ENCODE results near the gene NAALADL2. TPM values are rescaled to one million over a fixed set of nuclear protein-coding genes. Genes with fewer than 3 reads are reported as not detected.

The NAALADL2 gene
- total RNA-seq, 1 donor from 2014 or later: 2.8 TPM

DNA sequence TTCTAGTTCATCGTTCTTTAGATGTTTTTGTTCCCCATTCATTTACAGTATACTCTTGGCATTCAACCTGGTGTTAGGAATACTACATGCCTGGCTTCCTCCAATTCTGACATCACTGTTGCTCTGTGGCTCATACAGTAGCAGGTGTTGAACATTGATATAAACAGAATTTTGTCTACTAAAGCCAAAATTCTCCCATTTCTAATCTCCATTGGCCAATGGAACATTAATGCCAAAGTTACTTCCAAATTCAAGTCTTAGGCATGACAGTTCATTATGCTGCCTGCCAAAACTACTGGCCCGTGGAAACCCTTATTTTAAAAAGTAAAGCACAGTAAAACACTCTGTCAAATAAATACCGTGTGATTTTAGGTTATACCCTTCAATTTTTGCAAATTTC is 368.0 kb downstream of the NAALADL2 start:
- H3K4me1 Mint-ChIP-seq: no peaks in the 10 kb centered on the region
- H3K27me3 Mint-ChIP-seq (ENCODE audit: low read depth): no peaks in the 10 kb centered on the region
- H3K36me3 Mint-ChIP-seq (ENCODE audit: low read depth): no peaks in the 10 kb centered on the region
- TF ChIP-seq, protein P1, sequence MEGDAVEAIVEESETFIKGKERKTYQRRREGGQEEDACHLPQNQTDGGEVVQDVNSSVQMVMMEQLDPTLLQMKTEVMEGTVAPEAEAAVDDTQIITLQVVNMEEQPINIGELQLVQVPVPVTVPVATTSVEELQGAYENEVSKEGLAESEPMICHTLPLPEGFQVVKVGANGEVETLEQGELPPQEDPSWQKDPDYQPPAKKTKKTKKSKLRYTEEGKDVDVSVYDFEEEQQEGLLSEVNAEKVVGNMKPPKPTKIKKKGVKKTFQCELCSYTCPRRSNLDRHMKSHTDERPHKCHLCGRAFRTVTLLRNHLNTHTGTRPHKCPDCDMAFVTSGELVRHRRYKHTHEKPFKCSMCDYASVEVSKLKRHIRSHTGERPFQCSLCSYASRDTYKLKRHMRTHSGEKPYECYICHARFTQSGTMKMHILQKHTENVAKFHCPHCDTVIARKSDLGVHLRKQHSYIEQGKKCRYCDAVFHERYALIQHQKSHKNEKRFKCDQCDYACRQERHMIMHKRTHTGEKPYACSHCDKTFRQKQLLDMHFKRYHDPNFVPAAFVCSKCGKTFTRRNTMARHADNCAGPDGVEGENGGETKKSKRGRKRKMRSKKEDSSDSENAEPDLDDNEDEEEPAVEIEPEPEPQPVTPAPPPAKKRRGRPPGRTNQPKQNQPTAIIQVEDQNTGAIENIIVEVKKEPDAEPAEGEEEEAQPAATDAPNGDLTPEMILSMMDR (conservative IDR thresholded peaks at IDR 0.05): no peak
- no peak for DNase-seq (ENCODE audit: low read depth, low spot score)
- no peak overlapping the region for H3K4me3 Mint-ChIP-seq
- peaks cover 5% of the 10 kb centered on the region for H3K9me3 Mint-ChIP-seq
- H3K27ac Mint-ChIP-seq (ENCODE audit: unreplicated experiment): no peak overlapping the region

DNA sequence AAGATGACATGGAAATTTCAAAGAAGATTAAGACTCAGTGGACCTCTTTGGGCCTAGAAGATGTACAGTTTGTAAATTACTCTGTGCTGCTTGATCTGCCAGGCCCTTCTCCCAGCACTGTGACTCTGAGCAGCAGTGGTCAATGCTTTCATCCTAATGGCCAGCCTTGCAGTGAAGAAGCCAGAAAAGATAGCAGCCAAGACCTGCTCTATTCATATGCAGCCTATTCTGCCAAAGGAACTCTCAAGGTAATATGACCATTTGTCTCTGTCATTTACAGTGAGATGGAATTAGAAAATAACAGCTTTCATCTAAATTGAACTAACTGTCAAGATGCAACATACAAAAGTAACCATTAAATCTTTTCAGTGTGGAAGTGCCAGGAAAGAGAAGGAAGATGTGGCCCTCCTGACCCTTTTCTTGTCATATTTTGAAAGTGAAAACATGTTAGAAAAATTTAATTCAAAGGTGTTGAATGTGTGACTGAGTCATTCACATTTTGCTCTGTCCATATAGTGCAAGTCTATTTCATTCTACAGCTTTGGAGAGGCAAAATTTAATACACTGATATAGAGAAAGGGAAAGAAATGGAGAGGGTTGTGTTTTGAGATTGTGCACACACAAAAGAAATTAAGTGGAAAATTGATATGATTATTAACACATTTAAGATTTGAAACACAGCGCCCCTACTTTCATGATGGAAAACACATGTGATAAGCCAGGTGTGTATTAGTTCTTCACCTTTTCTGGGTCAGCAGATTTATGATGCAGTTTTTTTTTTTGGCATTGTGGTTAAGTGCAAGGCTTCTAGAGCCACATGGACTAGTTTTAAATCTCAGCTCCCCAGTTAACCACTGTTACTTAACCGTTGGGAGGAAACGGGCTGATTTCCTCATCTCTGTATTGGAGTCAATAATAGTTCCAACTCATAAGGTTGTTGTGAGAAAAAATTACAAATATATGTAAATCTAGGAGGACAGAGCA is 375.1 kb downstream of the NAALADL2 start:
- Mint-ChIP-seq H3K27me3 (ENCODE audit: low read depth) (no peaks in the 10 kb centered on the region), H3K27ac (ENCODE audit: unreplicated experiment) (no peak overlapping the region), H3K4me3 (no peak overlapping the region), H3K9me3 (no peaks in the 10 kb centered on the region), H3K4me1 (peaks cover 4% of the 10 kb centered on the region), H3K36me3 (ENCODE audit: low read depth) (no peaks in the 10 kb centered on the region)
- TF ChIP-seq, protein P1 (conservative IDR thresholded peaks at IDR 0.05): no peak
- DNase-seq (ENCODE audit: low read depth, low spot score): no peak

DNA sequence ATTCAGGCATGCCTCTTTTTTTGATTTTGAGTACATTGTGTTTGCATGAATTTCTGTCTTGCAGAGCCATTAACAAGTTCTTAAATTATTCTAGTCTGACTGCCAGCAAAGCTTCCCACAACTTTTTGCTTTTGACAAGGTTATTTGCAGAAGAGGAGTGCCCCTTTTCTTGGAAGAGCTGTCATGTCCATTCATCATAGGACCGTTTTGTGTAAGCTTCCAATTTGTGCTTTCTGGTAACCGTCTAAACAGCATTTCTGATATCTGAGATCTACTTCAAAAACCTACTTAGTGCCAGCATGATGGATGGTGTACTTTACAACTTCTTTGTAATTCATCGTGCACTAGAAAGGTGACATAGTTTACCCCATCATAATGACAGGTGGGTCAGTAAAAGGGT is 379.7 kb downstream of the NAALADL2 start:
- Mint-ChIP-seq H3K27me3 (ENCODE audit: low read depth) (no peaks in the 10 kb centered on the region), H3K4me3 (no peak overlapping the region), H3K4me1 (peaks cover 4% of the 10 kb centered on the region), H3K36me3 (ENCODE audit: low read depth) (no peaks in the 10 kb centered on the region), H3K27ac (ENCODE audit: unreplicated experiment) (no peak overlapping the region), H3K9me3 (no peaks in the 10 kb centered on the region)
- TF ChIP-seq, protein P1 (conservative IDR thresholded peaks at IDR 0.05): no peak
- DNase-seq (ENCODE audit: low read depth, low spot score): no peak

DNA sequence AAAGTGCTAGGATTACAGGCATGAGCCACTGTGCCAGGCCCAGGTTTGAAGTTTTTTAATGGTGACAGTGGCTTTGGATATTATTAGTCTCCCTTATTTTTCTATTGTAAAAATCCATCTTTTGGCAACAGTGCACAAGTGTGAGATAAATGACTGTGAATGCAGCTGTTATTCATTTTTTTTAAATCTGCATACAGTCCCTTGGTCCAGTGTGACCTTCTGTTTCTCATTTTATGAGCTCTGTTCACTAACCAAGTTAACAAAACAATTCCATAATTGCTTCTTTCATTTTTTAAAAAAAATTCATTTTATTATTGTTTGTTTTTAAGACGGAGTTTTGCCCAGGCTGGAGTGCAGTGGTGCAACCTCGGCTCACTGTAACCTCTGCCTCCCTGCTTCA is 381.8 kb downstream of the NAALADL2 start:
- TF ChIP-seq, protein P1 (conservative IDR thresholded peaks at IDR 0.05): no peak
- Mint-ChIP-seq H3K36me3 (ENCODE audit: low read depth) (no peaks in the 10 kb centered on the region), H3K27me3 (ENCODE audit: low read depth) (no peaks in the 10 kb centered on the region), H3K4me3 (no peak overlapping the region), H3K27ac (ENCODE audit: unreplicated experiment) (no peak overlapping the region), H3K4me1 (peaks cover 4% of the 10 kb centered on the region), H3K9me3 (no peaks in the 10 kb centered on the region)
- DNase-seq (ENCODE audit: low read depth, low spot score): no peak

DNA sequence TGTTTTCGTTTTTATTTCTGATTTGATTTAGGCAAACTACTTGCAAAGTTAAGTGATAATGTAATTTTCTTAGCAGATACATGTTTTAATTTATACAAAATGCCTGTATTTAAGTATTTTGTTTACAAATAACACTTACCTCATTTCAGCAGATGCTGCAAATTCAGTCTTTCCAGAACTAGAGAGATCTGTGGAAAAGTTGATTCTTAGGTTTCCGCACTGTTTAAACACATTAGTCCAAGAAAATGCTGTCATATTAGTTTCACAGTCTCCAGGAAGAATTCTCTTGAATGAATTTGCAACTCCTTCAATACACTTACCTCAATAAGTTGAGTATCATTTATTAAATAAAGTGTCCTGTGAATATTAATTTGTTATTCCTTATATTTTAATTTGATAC is 383.1 kb downstream of the NAALADL2 start:
- no peaks in the 10 kb centered on the region for H3K27me3 Mint-ChIP-seq (ENCODE audit: low read depth)
- no peaks in the 10 kb centered on the region for H3K9me3 Mint-ChIP-seq
- TF ChIP-seq, protein P1 (conservative IDR thresholded peaks at IDR 0.05): no peak
- no peak overlapping the region for H3K4me3 Mint-ChIP-seq
- H3K36me3 Mint-ChIP-seq (ENCODE audit: low read depth): no peaks in the 10 kb centered on the region
- peaks cover 4% of the 10 kb centered on the region for H3K4me1 Mint-ChIP-seq
- no peak for DNase-seq (ENCODE audit: low read depth, low spot score)
- H3K27ac Mint-ChIP-seq (ENCODE audit: unreplicated experiment): no peak overlapping the region

All from neural crest cell (in vitro differentiated cells).